Measurements from ENCODE around the gene DLGAP3. TPM values are rescaled to one million over a fixed set of nuclear protein-coding genes. Genes with fewer than 3 reads are reported as not detected.

DLGAP3 gene
- total RNA-seq, 3 donors from 2014 or later: 0.35 to 0.60 (median 0.41) TPM

GRCh38 chr1:34904236-34905097 lies 25.0 kb downstream of the DLGAP3 start:
- H3K9me3 ChIP-seq: no peaks in the 10 kb centered on the region
- ATAC-seq (no peak), DNase-seq (no peak)
- H3K4me3 ChIP-seq: no peak overlapping the region
- TF ChIP-seq, protein P1, sequence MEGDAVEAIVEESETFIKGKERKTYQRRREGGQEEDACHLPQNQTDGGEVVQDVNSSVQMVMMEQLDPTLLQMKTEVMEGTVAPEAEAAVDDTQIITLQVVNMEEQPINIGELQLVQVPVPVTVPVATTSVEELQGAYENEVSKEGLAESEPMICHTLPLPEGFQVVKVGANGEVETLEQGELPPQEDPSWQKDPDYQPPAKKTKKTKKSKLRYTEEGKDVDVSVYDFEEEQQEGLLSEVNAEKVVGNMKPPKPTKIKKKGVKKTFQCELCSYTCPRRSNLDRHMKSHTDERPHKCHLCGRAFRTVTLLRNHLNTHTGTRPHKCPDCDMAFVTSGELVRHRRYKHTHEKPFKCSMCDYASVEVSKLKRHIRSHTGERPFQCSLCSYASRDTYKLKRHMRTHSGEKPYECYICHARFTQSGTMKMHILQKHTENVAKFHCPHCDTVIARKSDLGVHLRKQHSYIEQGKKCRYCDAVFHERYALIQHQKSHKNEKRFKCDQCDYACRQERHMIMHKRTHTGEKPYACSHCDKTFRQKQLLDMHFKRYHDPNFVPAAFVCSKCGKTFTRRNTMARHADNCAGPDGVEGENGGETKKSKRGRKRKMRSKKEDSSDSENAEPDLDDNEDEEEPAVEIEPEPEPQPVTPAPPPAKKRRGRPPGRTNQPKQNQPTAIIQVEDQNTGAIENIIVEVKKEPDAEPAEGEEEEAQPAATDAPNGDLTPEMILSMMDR (IDR thresholded peaks at IDR 0.05): no peak
- no peaks in the 10 kb centered on the region for H3K36me3 ChIP-seq (ENCODE audit: low read depth)
- H3K4me1 ChIP-seq (ENCODE audit: low read depth): no peaks in the 10 kb centered on the region
- intact Hi-C loops (cut with DNase I, micrococcal nuclease): no loop called here

GRCh38 chr1:34901919-34902318 lies 27.5 kb downstream of the DLGAP3 start:
- H3K4me3 ChIP-seq: no peak overlapping the region
- no peaks in the 10 kb centered on the region for H3K9me3 ChIP-seq
- intact Hi-C loops (cut with DNase I, micrococcal nuclease): no loop called here
- ATAC-seq (no peak), DNase-seq (no peak)
- no peaks in the 10 kb centered on the region for H3K36me3 ChIP-seq (ENCODE audit: low read depth)
- no peaks in the 10 kb centered on the region for H3K4me1 ChIP-seq (ENCODE audit: low read depth)
- TF ChIP-seq, protein P1 (IDR thresholded peaks at IDR 0.05): no peak

GRCh38 chr1:34900775-34901502 lies 28.5 kb downstream of the DLGAP3 start:
- TF ChIP-seq, protein P1 (IDR thresholded peaks at IDR 0.05): no peak
- intact Hi-C loops (cut with DNase I, micrococcal nuclease): no loop called here
- Histone ChIP-seq H3K4me3 (no peak overlapping the region), H3K36me3 (ENCODE audit: low read depth) (no peaks in the 10 kb centered on the region), H3K4me1 (ENCODE audit: low read depth) (no peaks in the 10 kb centered on the region), H3K9me3 (no peaks in the 10 kb centered on the region)
- DNase-seq (no peak), ATAC-seq (no peak)

GRCh38 chr1:34899906-34900305 lies 29.5 kb downstream of the DLGAP3 start:
- no peak for ATAC-seq
- DNase-seq: no peak
- Histone ChIP-seq H3K4me1 (ENCODE audit: low read depth) (no peaks in the 10 kb centered on the region), H3K36me3 (ENCODE audit: low read depth) (no peaks in the 10 kb centered on the region), H3K4me3 (no peak overlapping the region), H3K9me3 (no peaks in the 10 kb centered on the region)
- TF ChIP-seq, protein P1 (IDR thresholded peaks at IDR 0.05): no peak
- intact Hi-C loops (cut with DNase I, micrococcal nuclease): no loop called here

GRCh38 chr1:34899471-34899870 lies 30.0 kb downstream of the DLGAP3 start:
- TF ChIP-seq, protein P1 (IDR thresholded peaks at IDR 0.05): no peak
- no peak for DNase-seq
- intact Hi-C loops (cut with DNase I, micrococcal nuclease): no loop called here
- H3K4me1 ChIP-seq (ENCODE audit: low read depth): no peaks in the 10 kb centered on the region
- no peaks in the 10 kb centered on the region for H3K36me3 ChIP-seq (ENCODE audit: low read depth)
- H3K4me3 ChIP-seq: no peak overlapping the region
- no peak for ATAC-seq
- no peaks in the 10 kb centered on the region for H3K9me3 ChIP-seq
